Measurements from ENCODE around the gene FLNB.

GRCh38 chr3:58079773-58080172 is 71.6 kb downstream of the FLNB start:
- TF ChIP-seq CTCF (IDR thresholded peaks at IDR 0.05; ENCODE audit: insufficient read depth, low read depth, low read length) (no peak), EZH2 (IDR thresholded peaks at IDR 0.05; ENCODE audit: insufficient read depth, low read length) (no peak)
